HG03135 (cell line): ENCODE data around the gene KCNQ5.
"Not testable (repeated sequence)": the region's sequence is repeated elsewhere in the genome, so short reads cannot be mapped to it uniquely, and the experiment has no call there.

Experiments used
- ATAC-seq: cut with Tn5 transposase; IDR thresholded peaks from one replicate; pipeline ENCODE4 v1.9.1; 2021; ENCODE audit warnings: mild to moderate bottlenecking, moderate library complexity; ENCODE audit not compliant: unreplicated experiment

Gene KCNQ5

GRCh38 chr6:72890671-72891070, 268.8 kb downstream of the KCNQ5 start:
- ATAC-seq, result no peak

GRCh38 chr6:72892901-72893300, 271.0 kb downstream of the KCNQ5 start:
- no peak for ATAC-seq

- ATAC-seq, result no peak
Observed at GRCh38 chr6:72894091-72894490, 272.2 kb downstream of the KCNQ5 start.

- ATAC-seq, result not testable (repeated sequence)
Observed at GRCh38 chr6:72898313-72898712, 276.4 kb downstream of the KCNQ5 start.

GRCh38 chr6:72905705-72906478, 284.0 kb downstream of the KCNQ5 start:
- ATAC-seq, result no peak

- ATAC-seq, result no peak
Observed at GRCh38 chr6:72911463-72912155, 289.7 kb downstream of the KCNQ5 start.

- ATAC-seq, result no peak
Observed at GRCh38 chr6:72913797-72914196, 291.9 kb downstream of the KCNQ5 start.

- no peak for ATAC-seq
Observed at GRCh38 chr6:72916298-72916697, 294.4 kb downstream of the KCNQ5 start.

- no peak for ATAC-seq
Observed at GRCh38 chr6:72916906-72917305, 295.0 kb downstream of the KCNQ5 start.

GRCh38 chr6:72922401-72922800, 300.5 kb downstream of the KCNQ5 start:
- ATAC-seq, result no peak

- no peak for ATAC-seq
Observed at GRCh38 chr6:72925136-72925535, 303.3 kb downstream of the KCNQ5 start.

GRCh38 chr6:72930556-72931132, 308.8 kb downstream of the KCNQ5 start:
- no peak for ATAC-seq

GRCh38 chr6:72931325-72931887, 309.5 kb downstream of the KCNQ5 start:
- no peak for ATAC-seq

- no peak for ATAC-seq
Observed at GRCh38 chr6:72933233-72933632, 311.4 kb downstream of the KCNQ5 start.

GRCh38 chr6:72936766-72937559, 315.1 kb downstream of the KCNQ5 start:
- no peak for ATAC-seq

- ATAC-seq, result no peak
Observed at GRCh38 chr6:72938104-72938503, 316.2 kb downstream of the KCNQ5 start.

GRCh38 chr6:72939004-72939403, 317.1 kb downstream of the KCNQ5 start:
- ATAC-seq, result no peak

- ATAC-seq, result no peak
Observed at GRCh38 chr6:72940265-72940664, 318.4 kb downstream of the KCNQ5 start.

- no peak for ATAC-seq
Observed at GRCh38 chr6:72941263-72941662, 319.4 kb downstream of the KCNQ5 start.

GRCh38 chr6:72941751-72942150, 319.9 kb downstream of the KCNQ5 start:
- ATAC-seq, result no peak

- ATAC-seq, result no peak
Observed at GRCh38 chr6:72943699-72944098, 321.8 kb downstream of the KCNQ5 start.
